GM21825 (cell line): ENCODE measurements around the gene SERTM1.

Source experiments
- ATAC-seq: cut with Tn5 transposase; IDR thresholded peaks from one replicate; pipeline ENCODE4 v1.9.1; 2021; ENCODE audit warnings: mild to moderate bottlenecking, moderate library complexity; ENCODE audit not compliant: unreplicated experiment

SERTM1 gene

GRCh38 chr13:36709136-36709890 lies 35.5 kb downstream of the SERTM1 start:
- no peak for ATAC-seq

- ATAC-seq = no peak
These were observed 36.6 kb downstream of the SERTM1 start for GRCh38 chr13:36710396-36710795.

- ATAC-seq = no peak
These were observed 38.5 kb downstream of the SERTM1 start for GRCh38 chr13:36712290-36712689.

- ATAC-seq = no peak
These were observed 39.0 kb downstream of the SERTM1 start for GRCh38 chr13:36712770-36713169.

GRCh38 chr13:36713887-36714286 lies 40.1 kb downstream of the SERTM1 start:
- no peak for ATAC-seq

- no peak for ATAC-seq
These were observed 42.0 kb downstream of the SERTM1 start for GRCh38 chr13:36715841-36716240.

- no peak for ATAC-seq
These were observed 43.2 kb downstream of the SERTM1 start for GRCh38 chr13:36717017-36717416.

- no peak for ATAC-seq
These were observed 44.2 kb downstream of the SERTM1 start for GRCh38 chr13:36717966-36718545.

GRCh38 chr13:36718686-36719085 lies 44.9 kb downstream of the SERTM1 start:
- no peak for ATAC-seq

GRCh38 chr13:36724141-36724540 lies 50.3 kb downstream of the SERTM1 start:
- ATAC-seq = no peak

- no peak for ATAC-seq
These were observed 52.1 kb downstream of the SERTM1 start for GRCh38 chr13:36725936-36726335.

- ATAC-seq = no peak
These were observed 54.2 kb downstream of the SERTM1 start for GRCh38 chr13:36728006-36728405.

GRCh38 chr13:36736119-36736726 lies 62.4 kb downstream of the SERTM1 start:
- ATAC-seq = no peak

- no peak for ATAC-seq
These were observed 63.8 kb downstream of the SERTM1 start for GRCh38 chr13:36737524-36738083.

GRCh38 chr13:36745436-36745835 lies 71.6 kb downstream of the SERTM1 start:
- ATAC-seq = no peak

- no peak for ATAC-seq
These were observed 72.2 kb downstream of the SERTM1 start for GRCh38 chr13:36746051-36746450.
